Measurements from ENCODE around the gene SPPL2B.

SPPL2B gene

GRCh38 chr19:2360833-2361232 is 32.3 kb downstream of the SPPL2B start:
- no peak overlapping the region for H3K27ac Mint-ChIP-seq
- peaks cover 19% of the 10 kb centered on the region for H3K27me3 Mint-ChIP-seq
- no peaks in the 10 kb centered on the region for H3K9me3 Mint-ChIP-seq
- no peak overlapping the region for H3K4me3 Mint-ChIP-seq
- H3K4me1 Mint-ChIP-seq (ENCODE audit: low read depth): peaks cover 4% of the 10 kb centered on the region
- no peaks in the 10 kb centered on the region for H3K36me3 Mint-ChIP-seq (ENCODE audit: low read depth)

DNA sequence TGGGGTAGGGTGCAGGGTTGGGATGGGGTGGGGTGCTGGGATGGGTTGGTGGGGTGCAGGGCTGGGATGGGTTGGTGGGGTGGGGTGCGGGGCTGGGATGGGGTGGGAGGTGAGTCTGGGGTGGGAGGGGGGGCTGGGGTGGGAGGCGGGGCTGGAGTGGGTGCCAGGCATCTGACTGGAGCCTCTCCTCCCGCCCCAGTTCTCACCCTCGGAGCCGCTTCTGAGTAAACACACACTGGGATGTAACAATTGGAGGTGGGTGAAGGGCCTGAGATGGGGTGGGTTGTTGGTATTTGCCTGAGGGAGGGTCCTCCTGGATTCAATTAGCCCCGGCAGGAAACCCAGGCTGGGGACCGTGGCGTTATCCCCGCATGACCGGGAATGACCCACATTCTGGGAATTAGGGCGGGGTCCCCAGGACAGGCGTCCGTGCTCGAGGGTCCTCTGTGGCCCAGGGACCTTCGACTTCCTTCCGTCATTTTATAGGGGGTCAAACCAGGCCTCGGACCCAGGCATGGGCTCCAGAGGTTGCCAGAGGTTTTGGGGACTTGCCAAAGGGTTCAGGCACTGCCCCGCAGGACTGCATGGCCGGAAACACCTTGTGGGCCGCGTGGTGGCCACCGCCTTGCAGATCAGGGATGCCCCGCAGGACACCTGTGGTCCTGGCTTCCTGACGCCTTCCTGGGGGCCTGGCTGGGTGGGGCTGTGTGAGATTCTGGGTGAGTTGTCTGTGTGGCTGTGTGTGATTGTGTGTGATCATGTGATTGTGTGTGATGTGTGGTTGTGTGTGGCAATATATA is 33.0 kb downstream of the SPPL2B start:
- H3K36me3 Mint-ChIP-seq (ENCODE audit: low read depth): no peaks in the 10 kb centered on the region
- no peak overlapping the region for H3K4me3 Mint-ChIP-seq
- H3K9me3 Mint-ChIP-seq: no peaks in the 10 kb centered on the region
- H3K4me1 Mint-ChIP-seq (ENCODE audit: low read depth): peaks cover 4% of the 10 kb centered on the region
- H3K27me3 Mint-ChIP-seq: peaks cover 19% of the 10 kb centered on the region
- H3K27ac Mint-ChIP-seq: no peak overlapping the region

DNA sequence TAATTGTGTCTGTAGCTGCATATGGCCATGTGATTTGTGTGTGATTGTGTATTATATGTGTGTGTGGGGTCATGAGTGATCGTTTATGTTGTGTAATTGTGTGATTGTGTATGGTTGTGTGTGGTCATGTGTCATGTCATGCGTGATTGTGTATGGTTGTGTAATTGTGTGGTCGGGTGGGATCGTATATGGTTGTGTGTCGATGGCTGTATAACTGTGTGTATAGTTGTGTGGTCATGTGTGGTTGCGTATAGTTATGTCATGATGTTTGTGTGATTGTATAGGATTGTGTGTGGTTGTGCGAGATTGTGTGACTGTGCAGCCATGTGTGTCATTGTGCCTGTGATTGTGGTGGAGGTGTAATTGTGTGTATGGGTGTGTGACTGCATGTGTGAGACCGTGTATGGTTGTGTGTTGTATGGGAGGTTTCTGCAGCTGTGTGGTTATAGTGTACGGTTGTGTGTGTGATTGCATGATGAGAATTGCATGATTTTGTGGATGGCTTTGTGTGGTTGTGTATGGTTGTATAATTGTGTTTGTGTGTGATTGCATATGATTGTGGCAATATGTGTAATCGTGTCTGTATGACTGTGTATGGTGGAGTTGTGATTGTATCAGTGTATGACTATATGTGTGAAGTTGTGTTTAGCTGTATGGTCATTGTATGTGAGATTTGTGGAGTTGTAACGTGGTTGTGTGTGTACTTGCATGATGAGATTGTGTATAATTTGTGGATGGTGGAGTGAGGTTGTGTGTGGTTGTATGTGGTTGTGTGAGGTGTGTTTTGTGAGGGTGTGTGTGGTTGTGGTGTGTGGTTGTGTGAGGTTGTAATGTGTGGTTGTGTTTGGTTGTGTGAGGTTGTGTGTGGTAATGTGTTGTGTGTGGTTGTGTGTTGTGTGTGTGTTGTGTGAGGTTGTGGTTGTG is 33.8 kb downstream of the SPPL2B start:
- H3K27me3 Mint-ChIP-seq: peaks cover 19% of the 10 kb centered on the region
- H3K36me3 Mint-ChIP-seq (ENCODE audit: low read depth): no peaks in the 10 kb centered on the region
- H3K9me3 Mint-ChIP-seq: no peaks in the 10 kb centered on the region
- peaks cover 4% of the 10 kb centered on the region for H3K4me1 Mint-ChIP-seq (ENCODE audit: low read depth)
- no peak overlapping the region for H3K4me3 Mint-ChIP-seq
- H3K27ac Mint-ChIP-seq: no peak overlapping the region

- no peak overlapping the region for H3K4me3 Mint-ChIP-seq
- no peaks in the 10 kb centered on the region for H3K36me3 Mint-ChIP-seq (ENCODE audit: low read depth)
- no peak overlapping the region for H3K27ac Mint-ChIP-seq
- H3K9me3 Mint-ChIP-seq: no peaks in the 10 kb centered on the region
- peaks cover 4% of the 10 kb centered on the region for H3K4me1 Mint-ChIP-seq (ENCODE audit: low read depth)
- H3K27me3 Mint-ChIP-seq: peaks cover 19% of the 10 kb centered on the region
Measured at GRCh38 chr19:2362970-2363300, 34.5 kb downstream of the SPPL2B start.

DNA sequence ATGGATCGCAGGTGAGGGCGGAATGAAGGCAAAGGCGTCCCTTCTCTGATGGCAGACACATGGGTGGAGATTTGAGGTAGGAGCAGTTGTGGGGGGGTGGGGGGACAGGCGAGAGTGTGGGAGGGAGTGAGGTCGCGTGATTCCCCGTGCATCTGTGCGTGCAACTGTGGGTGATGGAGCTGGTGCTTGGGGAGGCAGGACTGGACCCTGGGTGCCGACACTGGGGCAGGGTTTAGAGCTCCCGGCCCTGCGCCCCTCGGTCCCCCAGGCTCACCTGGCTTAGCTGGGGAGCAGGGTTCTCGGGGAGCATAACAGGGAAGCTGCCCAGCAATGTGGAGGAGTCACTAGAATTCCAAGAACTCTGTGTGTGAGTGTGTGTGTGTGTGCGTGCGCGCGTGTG is 34.9 kb downstream of the SPPL2B start:
- no peak overlapping the region for H3K4me3 Mint-ChIP-seq
- H3K27me3 Mint-ChIP-seq: peaks cover 24% of the 10 kb centered on the region
- H3K36me3 Mint-ChIP-seq (ENCODE audit: low read depth): no peaks in the 10 kb centered on the region
- H3K9me3 Mint-ChIP-seq: no peaks in the 10 kb centered on the region
- no peak overlapping the region for H3K27ac Mint-ChIP-seq
- H3K4me1 Mint-ChIP-seq (ENCODE audit: low read depth): peaks cover 4% of the 10 kb centered on the region

- no peaks in the 10 kb centered on the region for H3K36me3 Mint-ChIP-seq (ENCODE audit: low read depth)
- no peak overlapping the region for H3K4me3 Mint-ChIP-seq
- no peak overlapping the region for H3K27ac Mint-ChIP-seq
- peaks cover 23% of the 10 kb centered on the region for H3K27me3 Mint-ChIP-seq
- no peaks in the 10 kb centered on the region for H3K9me3 Mint-ChIP-seq
- peaks cover 4% of the 10 kb centered on the region for H3K4me1 Mint-ChIP-seq (ENCODE audit: low read depth)
Measured at GRCh38 chr19:2365201-2365970, 36.9 kb downstream of the SPPL2B start.

- no peaks in the 10 kb centered on the region for H3K4me1 Mint-ChIP-seq (ENCODE audit: low read depth)
- peaks cover 5% of the 10 kb centered on the region for H3K27me3 Mint-ChIP-seq
- no peak overlapping the region for H3K4me3 Mint-ChIP-seq
- no peak overlapping the region for H3K27ac Mint-ChIP-seq
- H3K36me3 Mint-ChIP-seq (ENCODE audit: low read depth): no peaks in the 10 kb centered on the region
- no peaks in the 10 kb centered on the region for H3K9me3 Mint-ChIP-seq
Measured at GRCh38 chr19:2371656-2372055, 43.2 kb downstream of the SPPL2B start.

- H3K9me3 Mint-ChIP-seq: no peaks in the 10 kb centered on the region
- no peaks in the 10 kb centered on the region for H3K4me1 Mint-ChIP-seq (ENCODE audit: low read depth)
- no peak overlapping the region for H3K4me3 Mint-ChIP-seq
- no peak overlapping the region for H3K27ac Mint-ChIP-seq
- H3K36me3 Mint-ChIP-seq (ENCODE audit: low read depth): no peaks in the 10 kb centered on the region
- peaks cover 5% of the 10 kb centered on the region for H3K27me3 Mint-ChIP-seq
Measured at GRCh38 chr19:2372076-2372612, 43.7 kb downstream of the SPPL2B start.

- Mint-ChIP-seq H3K9me3 (peaks cover 8% of the 10 kb centered on the region), H3K4me3 (no peak overlapping the region), H3K4me1 (ENCODE audit: low read depth) (no peaks in the 10 kb centered on the region), H3K27me3 (no peaks in the 10 kb centered on the region), H3K27ac (no peak overlapping the region), H3K36me3 (ENCODE audit: low read depth) (peaks cover 6% of the 10 kb centered on the region)
Measured at GRCh38 chr19:2374808-2375207, 46.3 kb downstream of the SPPL2B start.

DNA sequence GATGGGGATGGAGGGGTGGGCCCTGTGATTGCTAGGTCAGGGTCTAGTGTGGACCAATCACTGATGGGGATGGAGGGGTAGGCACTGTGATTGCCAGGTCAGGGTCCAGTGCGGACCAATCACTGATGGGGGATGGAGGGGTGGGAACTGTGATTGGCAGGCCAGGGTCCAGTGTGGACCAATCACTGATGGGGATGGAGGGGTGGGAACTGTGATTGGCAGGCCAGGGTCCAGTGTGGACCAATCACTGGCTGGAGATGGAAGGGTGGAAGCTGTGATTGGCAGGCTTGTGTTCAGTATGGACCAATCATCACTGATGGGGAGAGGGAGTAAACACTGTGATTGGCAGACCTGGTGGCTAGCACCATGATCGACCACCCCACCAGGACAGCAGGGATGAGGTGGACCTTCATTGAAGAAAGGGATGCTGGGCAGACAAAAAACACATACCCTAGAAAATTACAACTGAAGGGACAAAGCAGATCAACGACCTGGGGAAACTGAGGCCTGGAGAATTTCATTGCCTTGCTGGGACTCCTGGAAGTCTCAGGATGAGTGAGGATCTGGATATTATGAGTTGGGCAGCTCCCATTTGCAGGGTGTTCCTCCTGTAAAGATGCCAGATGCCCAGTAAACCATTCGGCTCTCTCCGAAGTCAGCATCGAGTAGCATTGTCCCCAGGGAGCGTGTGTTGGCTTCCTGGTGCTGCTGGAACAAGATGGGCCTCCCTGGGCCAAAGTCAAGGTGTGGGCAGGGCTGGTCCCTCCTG is 47.1 kb downstream of the SPPL2B start:
- H3K4me1 Mint-ChIP-seq (ENCODE audit: low read depth): no peaks in the 10 kb centered on the region
- H3K4me3 Mint-ChIP-seq: no peak overlapping the region
- peaks cover 8% of the 10 kb centered on the region for H3K9me3 Mint-ChIP-seq
- peaks cover 8% of the 10 kb centered on the region for H3K36me3 Mint-ChIP-seq (ENCODE audit: low read depth)
- H3K27ac Mint-ChIP-seq: no peak overlapping the region
- H3K27me3 Mint-ChIP-seq: no peaks in the 10 kb centered on the region

GRCh38 chr19:2376784-2377519 is 48.5 kb downstream of the SPPL2B start:
- H3K4me1 Mint-ChIP-seq (ENCODE audit: low read depth): no peaks in the 10 kb centered on the region
- H3K4me3 Mint-ChIP-seq: no peak overlapping the region
- H3K27me3 Mint-ChIP-seq: no peaks in the 10 kb centered on the region
- peaks cover 8% of the 10 kb centered on the region for H3K36me3 Mint-ChIP-seq (ENCODE audit: low read depth)
- peaks cover 8% of the 10 kb centered on the region for H3K9me3 Mint-ChIP-seq
- H3K27ac Mint-ChIP-seq: no peak overlapping the region

DNA sequence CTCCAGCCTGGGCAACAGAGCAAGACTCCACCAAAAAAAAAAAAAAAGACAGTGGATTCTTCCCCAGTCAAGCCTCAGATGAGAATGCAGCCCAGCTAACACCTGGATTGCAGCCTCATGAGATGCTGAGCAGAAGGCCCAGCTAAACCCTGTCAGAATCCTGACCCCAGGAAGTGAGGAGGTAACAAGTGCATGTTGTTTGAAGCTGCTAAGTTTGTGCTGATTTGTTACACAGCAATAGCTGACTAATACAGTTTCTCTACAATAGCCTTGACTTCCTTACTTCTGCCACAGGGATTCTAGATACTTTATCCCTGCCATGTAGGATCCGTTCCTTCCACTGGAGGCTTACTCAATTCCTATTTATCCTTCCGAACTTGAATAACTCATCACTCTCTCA is 52.1 kb downstream of the SPPL2B start:
- H3K4me1 Mint-ChIP-seq (ENCODE audit: low read depth): peaks cover 6% of the 10 kb centered on the region
- no peaks in the 10 kb centered on the region for H3K27me3 Mint-ChIP-seq
- H3K9me3 Mint-ChIP-seq: peaks cover 8% of the 10 kb centered on the region
- no peak overlapping the region for H3K4me3 Mint-ChIP-seq
- H3K27ac Mint-ChIP-seq: no peak overlapping the region
- peaks cover 8% of the 10 kb centered on the region for H3K36me3 Mint-ChIP-seq (ENCODE audit: low read depth)

DNA sequence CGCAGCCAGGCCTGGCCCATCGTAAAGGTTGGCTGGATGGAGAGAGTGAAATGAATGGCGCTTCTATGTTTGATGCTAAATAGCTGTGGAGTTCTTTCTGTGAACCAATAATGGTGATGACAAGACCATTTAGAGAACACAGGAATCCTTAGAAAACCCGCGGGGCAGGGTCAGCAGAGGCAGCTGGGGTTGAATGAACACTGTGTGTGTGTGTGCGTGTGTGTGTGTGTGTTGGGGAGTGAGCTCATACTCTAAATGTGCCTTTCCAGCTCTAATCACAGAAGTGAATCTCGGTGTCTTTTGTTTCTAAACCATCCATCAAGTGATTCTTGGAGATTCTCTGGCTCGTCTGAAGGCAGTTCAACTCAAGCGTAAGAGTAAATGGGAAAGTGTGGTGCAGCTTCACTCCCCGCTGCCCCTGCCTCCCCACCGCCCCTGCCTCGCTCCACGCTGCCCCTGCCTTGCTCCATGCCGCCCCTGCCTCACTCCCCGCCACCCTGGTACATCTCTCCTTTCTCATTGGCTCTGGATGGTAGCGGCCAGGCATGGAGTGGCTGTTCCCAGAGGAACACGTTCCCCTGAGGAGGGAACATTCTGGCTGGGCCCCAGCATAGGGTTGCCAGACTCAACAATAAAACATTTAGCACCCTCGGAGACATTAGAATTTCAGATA is 52.8 kb downstream of the SPPL2B start:
- peaks cover 8% of the 10 kb centered on the region for H3K36me3 Mint-ChIP-seq (ENCODE audit: low read depth)
- H3K27ac Mint-ChIP-seq: no peak overlapping the region
- peaks cover 8% of the 10 kb centered on the region for H3K9me3 Mint-ChIP-seq
- no peak overlapping the region for H3K4me3 Mint-ChIP-seq
- no peaks in the 10 kb centered on the region for H3K27me3 Mint-ChIP-seq
- H3K4me1 Mint-ChIP-seq (ENCODE audit: low read depth): peaks cover 6% of the 10 kb centered on the region
